Hepatocyte (in vitro differentiated cells): Measurements from ENCODE around the gene SCAMP3.
"Not testable (repeated sequence)": the region's sequence is repeated elsewhere in the genome, so short reads cannot be mapped to it uniquely, and the experiment has no call there.

Source experiments
- EZH2 ChIP-seq: fragments of 200-600 bp; sonication (generic); IDR thresholded peaks from 2 replicates; pipeline ENCODE4 v1.6.1; 2016; ENCODE audit warnings: antibody characterized with exemption, mild to moderate bottlenecking, borderline replicate concordance
- TF ChIP-seq, protein P1 (sequence below): fragments of 200-600 bp; sonication (generic); IDR thresholded peaks from 2 replicates; pipeline ENCODE4 v1.5.1; 2016; ENCODE audit warnings: antibody characterized with exemption, mild to moderate bottlenecking; ENCODE audit not compliant: poor library complexity

GRCh38 chr1:155231302-155231701 lies 30.9 kb downstream of the SCAMP3 start:
- TF ChIP-seq, protein P1, sequence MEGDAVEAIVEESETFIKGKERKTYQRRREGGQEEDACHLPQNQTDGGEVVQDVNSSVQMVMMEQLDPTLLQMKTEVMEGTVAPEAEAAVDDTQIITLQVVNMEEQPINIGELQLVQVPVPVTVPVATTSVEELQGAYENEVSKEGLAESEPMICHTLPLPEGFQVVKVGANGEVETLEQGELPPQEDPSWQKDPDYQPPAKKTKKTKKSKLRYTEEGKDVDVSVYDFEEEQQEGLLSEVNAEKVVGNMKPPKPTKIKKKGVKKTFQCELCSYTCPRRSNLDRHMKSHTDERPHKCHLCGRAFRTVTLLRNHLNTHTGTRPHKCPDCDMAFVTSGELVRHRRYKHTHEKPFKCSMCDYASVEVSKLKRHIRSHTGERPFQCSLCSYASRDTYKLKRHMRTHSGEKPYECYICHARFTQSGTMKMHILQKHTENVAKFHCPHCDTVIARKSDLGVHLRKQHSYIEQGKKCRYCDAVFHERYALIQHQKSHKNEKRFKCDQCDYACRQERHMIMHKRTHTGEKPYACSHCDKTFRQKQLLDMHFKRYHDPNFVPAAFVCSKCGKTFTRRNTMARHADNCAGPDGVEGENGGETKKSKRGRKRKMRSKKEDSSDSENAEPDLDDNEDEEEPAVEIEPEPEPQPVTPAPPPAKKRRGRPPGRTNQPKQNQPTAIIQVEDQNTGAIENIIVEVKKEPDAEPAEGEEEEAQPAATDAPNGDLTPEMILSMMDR: not testable (repeated sequence)
- TF ChIP-seq EZH2: not testable (repeated sequence)
